ENCODE data around the gene MED9.

Gene MED9

DNA sequence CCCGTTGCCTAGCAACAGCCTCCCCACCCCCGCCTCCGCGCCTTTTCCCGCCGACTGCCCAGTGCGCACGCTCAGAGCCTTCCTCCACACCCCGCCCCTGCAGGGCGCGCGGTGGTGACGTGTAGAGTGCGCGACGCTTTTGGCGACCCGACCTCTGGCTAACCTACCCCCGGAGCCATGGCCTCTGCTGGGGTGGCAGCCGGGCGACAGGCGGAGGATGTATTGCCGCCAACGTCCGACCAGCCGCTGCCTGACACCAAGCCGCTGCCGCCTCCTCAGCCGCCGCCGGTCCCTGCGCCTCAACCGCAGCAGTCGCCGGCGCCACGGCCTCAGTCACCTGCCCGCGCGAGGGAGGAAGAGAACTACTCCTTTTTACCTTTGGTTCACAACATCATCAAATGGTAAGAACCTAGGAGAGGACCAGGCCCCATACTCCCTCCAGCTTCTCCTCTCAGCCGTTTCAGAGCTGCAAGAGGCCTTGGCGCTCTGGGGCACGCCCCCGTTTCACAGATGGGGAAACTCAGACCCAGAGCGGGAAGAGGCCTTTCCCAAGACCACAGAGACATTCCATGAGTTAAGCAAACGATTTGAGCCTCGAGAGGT, at the start of gene MED9 (continued):
- TF ChIP-seq YY1 (tag by site-specific recombination; IDR thresholded peaks at IDR 0.05) (peak; percentile 86), ZNF548 (tag by site-specific recombination; IDR thresholded peaks at IDR 0.05) (no peak), ZFP37 (tag by site-specific recombination; IDR thresholded peaks at IDR 0.05) (no peak), ZBTB48 (tag by site-specific recombination; IDR thresholded peaks at IDR 0.05) (no peak), ZNF654 (tag by site-specific recombination; IDR thresholded peaks at IDR 0.05; ENCODE audit: low read depth) (no peak), ZNF560 (tag by site-specific recombination; IDR thresholded peaks at IDR 0.05; ENCODE audit: borderline replicate concordance) (no peak), ZFP3 (tag by site-specific recombination; IDR thresholded peaks at IDR 0.05; ENCODE audit: low read depth) (no peak), ZNF211 (tag by site-specific recombination; IDR thresholded peaks at IDR 0.05; ENCODE audit: low read depth) (no peak), ZNF529 (tag by site-specific recombination; IDR thresholded peaks at IDR 0.05; ENCODE audit: insufficient replicate concordance) (no peak), ZNF76 (tag by site-specific recombination; IDR thresholded peaks at IDR 0.05; ENCODE audit: borderline replicate concordance, low read depth) (peak; percentile 73; the same call in 1 of the 2 replicates), ZNF830 (tag by site-specific recombination; IDR thresholded peaks at IDR 0.05; ENCODE audit: low read depth) (no peak), SCRT1 (tag by site-specific recombination; IDR thresholded peaks at IDR 0.05; ENCODE audit: borderline replicate concordance) (no peak), ZNF776 (tag by site-specific recombination; IDR thresholded peaks at IDR 0.05; ENCODE audit: borderline replicate concordance) (no peak), ZBTB21 (tag by site-specific recombination; IDR thresholded peaks at IDR 0.05) (no peak), WT1 (tag by site-specific recombination; IDR thresholded peaks at IDR 0.05) (no peak), KLF7 (tag by site-specific recombination; IDR thresholded peaks at IDR 0.05; ENCODE audit: borderline replicate concordance) (no peak), ZNF530 (tag by site-specific recombination; IDR thresholded peaks at IDR 0.05; ENCODE audit: low read depth) (no peak), ZNF37A (tag by site-specific recombination; IDR thresholded peaks at IDR 0.05) (no peak), ZNF843 (tag by site-specific recombination; IDR thresholded peaks at IDR 0.05) (no peak), HOXC10 (CRISPR knock-in tag; IDR thresholded peaks at IDR 0.05) (no peak), ZNF626 (tag by site-specific recombination; IDR thresholded peaks at IDR 0.05) (no peak), ZNF677 (tag by site-specific recombination; IDR thresholded peaks at IDR 0.05) (no peak), ZNF274 (IDR thresholded peaks at IDR 0.05; ENCODE audit: low read length) (no peak), ZNF274 (tag by site-specific recombination; IDR thresholded peaks at IDR 0.05; ENCODE audit: borderline replicate concordance) (no peak), ZNF169 (tag by site-specific recombination; IDR thresholded peaks at IDR 0.05) (no peak), ZNF157 (tag by site-specific recombination; IDR thresholded peaks at IDR 0.05) (no peak), ZBTB1 (tag by site-specific recombination; IDR thresholded peaks at IDR 0.05) (no peak)
- TF ChIP-seq, protein P1, sequence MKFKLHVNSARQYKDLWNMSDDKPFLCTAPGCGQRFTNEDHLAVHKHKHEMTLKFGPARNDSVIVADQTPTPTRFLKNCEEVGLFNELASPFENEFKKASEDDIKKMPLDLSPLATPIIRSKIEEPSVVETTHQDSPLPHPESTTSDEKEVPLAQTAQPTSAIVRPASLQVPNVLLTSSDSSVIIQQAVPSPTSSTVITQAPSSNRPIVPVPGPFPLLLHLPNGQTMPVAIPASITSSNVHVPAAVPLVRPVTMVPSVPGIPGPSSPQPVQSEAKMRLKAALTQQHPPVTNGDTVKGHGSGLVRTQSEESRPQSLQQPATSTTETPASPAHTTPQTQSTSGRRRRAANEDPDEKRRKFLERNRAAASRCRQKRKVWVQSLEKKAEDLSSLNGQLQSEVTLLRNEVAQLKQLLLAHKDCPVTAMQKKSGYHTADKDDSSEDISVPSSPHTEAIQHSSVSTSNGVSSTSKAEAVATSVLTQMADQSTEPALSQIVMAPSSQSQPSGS (tag by site-specific recombination; IDR thresholded peaks at IDR 0.05; ENCODE audit: low read depth): no peak
- TF ChIP-seq, protein P2, sequence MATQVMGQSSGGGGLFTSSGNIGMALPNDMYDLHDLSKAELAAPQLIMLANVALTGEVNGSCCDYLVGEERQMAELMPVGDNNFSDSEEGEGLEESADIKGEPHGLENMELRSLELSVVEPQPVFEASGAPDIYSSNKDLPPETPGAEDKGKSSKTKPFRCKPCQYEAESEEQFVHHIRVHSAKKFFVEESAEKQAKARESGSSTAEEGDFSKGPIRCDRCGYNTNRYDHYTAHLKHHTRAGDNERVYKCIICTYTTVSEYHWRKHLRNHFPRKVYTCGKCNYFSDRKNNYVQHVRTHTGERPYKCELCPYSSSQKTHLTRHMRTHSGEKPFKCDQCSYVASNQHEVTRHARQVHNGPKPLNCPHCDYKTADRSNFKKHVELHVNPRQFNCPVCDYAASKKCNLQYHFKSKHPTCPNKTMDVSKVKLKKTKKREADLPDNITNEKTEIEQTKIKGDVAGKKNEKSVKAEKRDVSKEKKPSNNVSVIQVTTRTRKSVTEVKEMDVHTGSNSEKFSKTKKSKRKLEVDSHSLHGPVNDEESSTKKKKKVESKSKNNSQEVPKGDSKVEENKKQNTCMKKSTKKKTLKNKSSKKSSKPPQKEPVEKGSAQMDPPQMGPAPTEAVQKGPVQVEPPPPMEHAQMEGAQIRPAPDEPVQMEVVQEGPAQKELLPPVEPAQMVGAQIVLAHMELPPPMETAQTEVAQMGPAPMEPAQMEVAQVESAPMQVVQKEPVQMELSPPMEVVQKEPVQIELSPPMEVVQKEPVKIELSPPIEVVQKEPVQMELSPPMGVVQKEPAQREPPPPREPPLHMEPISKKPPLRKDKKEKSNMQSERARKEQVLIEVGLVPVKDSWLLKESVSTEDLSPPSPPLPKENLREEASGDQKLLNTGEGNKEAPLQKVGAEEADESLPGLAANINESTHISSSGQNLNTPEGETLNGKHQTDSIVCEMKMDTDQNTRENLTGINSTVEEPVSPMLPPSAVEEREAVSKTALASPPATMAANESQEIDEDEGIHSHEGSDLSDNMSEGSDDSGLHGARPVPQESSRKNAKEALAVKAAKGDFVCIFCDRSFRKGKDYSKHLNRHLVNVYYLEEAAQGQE (tag by site-specific recombination; IDR thresholded peaks at IDR 0.05): no peak
- TF ChIP-seq, protein P3, sequence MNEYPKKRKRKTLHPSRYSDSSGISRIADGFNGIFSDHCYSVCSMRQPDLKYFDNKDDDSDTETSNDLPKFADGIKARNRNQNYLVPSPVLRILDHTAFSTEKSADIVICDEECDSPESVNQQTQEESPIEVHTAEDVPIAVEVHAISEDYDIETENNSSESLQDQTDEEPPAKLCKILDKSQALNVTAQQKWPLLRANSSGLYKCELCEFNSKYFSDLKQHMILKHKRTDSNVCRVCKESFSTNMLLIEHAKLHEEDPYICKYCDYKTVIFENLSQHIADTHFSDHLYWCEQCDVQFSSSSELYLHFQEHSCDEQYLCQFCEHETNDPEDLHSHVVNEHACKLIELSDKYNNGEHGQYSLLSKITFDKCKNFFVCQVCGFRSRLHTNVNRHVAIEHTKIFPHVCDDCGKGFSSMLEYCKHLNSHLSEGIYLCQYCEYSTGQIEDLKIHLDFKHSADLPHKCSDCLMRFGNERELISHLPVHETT (tag by site-specific recombination; IDR thresholded peaks at IDR 0.05): peak; percentile 63; the same call in 1 of the 2 replicates
- TF ChIP-seq, protein P4, sequence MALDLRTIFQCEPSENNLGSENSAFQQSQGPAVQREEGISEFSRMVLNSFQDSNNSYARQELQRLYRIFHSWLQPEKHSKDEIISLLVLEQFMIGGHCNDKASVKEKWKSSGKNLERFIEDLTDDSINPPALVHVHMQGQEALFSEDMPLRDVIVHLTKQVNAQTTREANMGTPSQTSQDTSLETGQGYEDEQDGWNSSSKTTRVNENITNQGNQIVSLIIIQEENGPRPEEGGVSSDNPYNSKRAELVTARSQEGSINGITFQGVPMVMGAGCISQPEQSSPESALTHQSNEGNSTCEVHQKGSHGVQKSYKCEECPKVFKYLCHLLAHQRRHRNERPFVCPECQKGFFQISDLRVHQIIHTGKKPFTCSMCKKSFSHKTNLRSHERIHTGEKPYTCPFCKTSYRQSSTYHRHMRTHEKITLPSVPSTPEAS (tag by site-specific recombination; IDR thresholded peaks at IDR 0.05): no peak
- TF ChIP-seq, protein P5, sequence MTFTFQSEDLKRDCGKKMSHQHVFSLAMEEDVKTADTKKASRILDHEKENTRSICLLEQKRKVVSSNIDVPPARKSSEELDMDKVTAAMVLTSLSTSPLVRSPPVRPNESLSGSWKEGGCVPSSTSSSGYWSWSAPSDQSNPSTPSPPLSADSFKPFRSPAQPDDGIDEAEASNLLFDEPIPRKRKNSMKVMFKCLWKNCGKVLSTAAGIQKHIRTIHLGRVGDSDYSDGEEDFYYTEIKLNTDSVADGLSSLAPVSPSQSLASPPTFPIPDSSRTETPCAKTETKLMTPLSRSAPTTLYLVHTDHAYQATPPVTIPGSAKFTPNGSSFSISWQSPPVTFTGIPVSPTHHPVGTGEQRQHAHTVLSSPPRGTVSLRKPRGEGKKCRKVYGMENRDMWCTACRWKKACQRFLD (tag by site-specific recombination; IDR thresholded peaks at IDR 0.05): no peak
